PFSK-1 (cell line): ENCODE measurements around the gene RBBP8NL.

ENCODE experiments used
- FOXP2 ChIP-seq: optimal IDR thresholded peaks from 2 replicates; pipeline ENCODE3; 2011; ENCODE audit warnings: borderline replicate concordance, control low read depth, inconsistent platforms; ENCODE audit not compliant: insufficient read depth; ENCODE audit errors: extremely low read length, extremely low read depth
- POLR2AphosphoS5 ChIP-seq: IDR thresholded peaks from 2 replicates; pipeline ENCODE4 v1.6.1; 2012; ENCODE audit warnings: low read depth, mild to moderate bottlenecking, control low read depth, low read length, moderate library complexity
- SIN3A ChIP-seq: IDR thresholded peaks from 2 replicates; pipeline ENCODE4 v1.6.1; 2012; ENCODE audit warnings: mild to moderate bottlenecking, low read length, moderate library complexity, borderline replicate concordance; ENCODE audit not compliant: insufficient read depth
- TAF1 ChIP-seq: IDR thresholded peaks from 2 replicates; pipeline ENCODE4 v1.6.1; 2012; ENCODE audit warnings: low read length, control low read depth, borderline replicate concordance; ENCODE audit not compliant: insufficient read depth
- TF ChIP-seq, protein P1 (sequence below), 2 experiments: IDR thresholded peaks; 2 replicates each; pipeline versions ENCODE4 v1.6.1 to v1.8.0; 2011 to 2012; ENCODE audit warnings: low read depth in 2 of 2, low read length in 2 of 2, control low read depth in 1 of 2, inconsistent platforms in 1 of 2, mild to moderate bottlenecking in 1 of 2, moderate library complexity in 1 of 2; ENCODE audit not compliant: insufficient read depth in 1 of 2

The RBBP8NL gene

DNA sequence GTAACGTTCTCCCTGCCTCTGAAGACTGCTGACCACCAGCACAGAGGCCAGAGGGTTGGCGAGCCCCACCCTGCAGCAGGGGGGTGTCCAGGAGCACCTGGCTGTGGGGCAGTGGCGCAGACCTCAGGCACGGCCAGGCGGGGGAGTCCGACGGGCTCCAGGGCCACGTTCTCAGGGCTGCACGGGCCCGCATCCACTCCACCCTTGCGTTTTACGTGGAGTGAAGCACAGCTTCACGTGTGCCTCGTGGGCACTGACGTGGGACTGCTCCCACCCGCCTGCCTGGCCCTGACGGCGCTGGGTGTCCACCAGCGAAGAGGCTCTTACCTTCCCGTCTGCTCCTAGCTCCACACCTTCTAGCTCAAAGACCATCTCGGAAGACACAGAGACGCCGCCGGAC lies 33.5 kb downstream of the RBBP8NL start:
- TF ChIP-seq TAF1 (no peak), SIN3A (no peak), FOXP2 (no peak), POLR2AphosphoS5 (no peak)
- TF ChIP-seq, protein P1, sequence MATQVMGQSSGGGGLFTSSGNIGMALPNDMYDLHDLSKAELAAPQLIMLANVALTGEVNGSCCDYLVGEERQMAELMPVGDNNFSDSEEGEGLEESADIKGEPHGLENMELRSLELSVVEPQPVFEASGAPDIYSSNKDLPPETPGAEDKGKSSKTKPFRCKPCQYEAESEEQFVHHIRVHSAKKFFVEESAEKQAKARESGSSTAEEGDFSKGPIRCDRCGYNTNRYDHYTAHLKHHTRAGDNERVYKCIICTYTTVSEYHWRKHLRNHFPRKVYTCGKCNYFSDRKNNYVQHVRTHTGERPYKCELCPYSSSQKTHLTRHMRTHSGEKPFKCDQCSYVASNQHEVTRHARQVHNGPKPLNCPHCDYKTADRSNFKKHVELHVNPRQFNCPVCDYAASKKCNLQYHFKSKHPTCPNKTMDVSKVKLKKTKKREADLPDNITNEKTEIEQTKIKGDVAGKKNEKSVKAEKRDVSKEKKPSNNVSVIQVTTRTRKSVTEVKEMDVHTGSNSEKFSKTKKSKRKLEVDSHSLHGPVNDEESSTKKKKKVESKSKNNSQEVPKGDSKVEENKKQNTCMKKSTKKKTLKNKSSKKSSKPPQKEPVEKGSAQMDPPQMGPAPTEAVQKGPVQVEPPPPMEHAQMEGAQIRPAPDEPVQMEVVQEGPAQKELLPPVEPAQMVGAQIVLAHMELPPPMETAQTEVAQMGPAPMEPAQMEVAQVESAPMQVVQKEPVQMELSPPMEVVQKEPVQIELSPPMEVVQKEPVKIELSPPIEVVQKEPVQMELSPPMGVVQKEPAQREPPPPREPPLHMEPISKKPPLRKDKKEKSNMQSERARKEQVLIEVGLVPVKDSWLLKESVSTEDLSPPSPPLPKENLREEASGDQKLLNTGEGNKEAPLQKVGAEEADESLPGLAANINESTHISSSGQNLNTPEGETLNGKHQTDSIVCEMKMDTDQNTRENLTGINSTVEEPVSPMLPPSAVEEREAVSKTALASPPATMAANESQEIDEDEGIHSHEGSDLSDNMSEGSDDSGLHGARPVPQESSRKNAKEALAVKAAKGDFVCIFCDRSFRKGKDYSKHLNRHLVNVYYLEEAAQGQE (IDR thresholded peaks at IDR 0.05; ENCODE audit: insufficient read depth in 1 of 2, low read depth in 2 of 2, low read length in 2 of 2), result no peak

DNA sequence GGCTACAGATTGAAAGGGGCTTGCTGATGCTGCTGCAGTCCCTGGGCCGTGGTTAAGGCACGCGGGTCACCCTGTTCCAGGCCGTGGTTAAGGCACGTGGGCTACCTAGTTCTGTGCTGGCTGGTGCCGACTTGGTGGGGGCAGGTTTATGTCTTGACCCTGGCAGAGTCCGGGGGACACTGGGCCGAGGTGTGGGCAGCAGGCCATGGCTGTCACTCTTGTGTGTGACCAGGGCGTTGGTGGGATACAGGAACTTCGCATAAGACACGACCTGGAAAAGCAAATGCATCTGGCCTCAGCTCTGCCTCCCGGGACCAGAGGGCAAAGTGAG lies 34.0 kb downstream of the RBBP8NL start:
- TF ChIP-seq, protein P1 (IDR thresholded peaks at IDR 0.05; ENCODE audit: insufficient read depth in 1 of 2, low read depth in 2 of 2, low read length in 2 of 2), result no peak
- no peak for TF ChIP-seq TAF1
- no peak for TF ChIP-seq FOXP2
- no peak for TF ChIP-seq POLR2AphosphoS5
- TF ChIP-seq SIN3A, result no peak

DNA sequence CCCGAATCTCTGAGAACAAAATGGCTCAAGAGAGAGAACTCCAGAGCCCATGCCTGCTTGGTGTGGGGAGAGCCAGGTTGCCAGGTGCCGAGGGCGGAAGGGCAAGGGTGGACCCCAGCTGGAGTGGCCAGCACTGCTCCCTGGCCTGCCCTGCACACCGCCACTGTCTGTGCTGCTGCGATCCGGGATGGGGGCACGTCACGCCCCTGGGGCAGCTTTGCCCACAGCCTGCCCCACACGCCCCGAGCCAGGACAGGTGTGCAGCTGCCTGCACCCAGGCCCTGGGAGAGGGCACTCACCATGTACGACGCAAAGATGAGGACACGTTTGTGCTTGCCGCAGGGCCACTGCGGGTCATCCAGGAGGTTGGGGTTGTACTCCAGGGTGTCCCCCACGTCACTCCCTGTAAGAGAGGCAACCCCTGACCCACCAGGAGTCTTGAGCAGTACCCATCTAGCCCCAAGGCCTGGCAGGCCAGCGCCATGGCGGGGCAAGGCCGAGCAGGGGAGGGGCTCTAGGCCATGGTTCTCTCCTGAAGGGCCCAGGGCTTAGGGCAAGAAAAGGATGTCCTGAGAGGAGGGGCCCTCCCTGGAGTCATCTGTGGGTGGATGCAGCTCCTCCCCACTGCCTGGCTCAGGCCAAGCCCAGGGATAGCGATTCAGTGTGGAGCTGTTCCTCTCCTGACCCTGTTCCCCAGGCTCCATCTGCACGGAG lies 34.6 kb downstream of the RBBP8NL start:
- TF ChIP-seq, protein P1 (IDR thresholded peaks at IDR 0.05; ENCODE audit: insufficient read depth in 1 of 2, low read depth in 2 of 2, low read length in 2 of 2), result no peak
- TF ChIP-seq FOXP2 (no peak), TAF1 (no peak), POLR2AphosphoS5 (no peak), SIN3A (no peak)

DNA sequence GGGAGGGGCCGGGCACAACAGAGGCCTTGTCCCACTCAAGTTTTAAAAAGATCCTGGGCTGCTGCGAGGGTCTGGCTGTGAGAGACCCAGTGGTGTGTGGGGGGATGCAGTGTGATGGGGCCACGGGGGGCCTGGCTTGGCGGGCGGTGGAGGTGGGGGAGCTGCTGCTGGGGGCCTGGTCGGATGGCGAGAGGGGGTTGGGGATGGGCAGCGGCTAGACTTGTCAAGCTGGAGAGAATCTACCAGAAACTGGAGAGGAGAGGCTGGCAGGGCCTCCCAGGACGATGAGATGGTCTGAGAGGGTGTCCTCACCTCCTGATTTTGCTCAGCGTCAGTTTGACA lies 35.3 kb downstream of the RBBP8NL start:
- no peak for TF ChIP-seq SIN3A
- TF ChIP-seq TAF1, result no peak
- TF ChIP-seq POLR2AphosphoS5, result no peak
- TF ChIP-seq, protein P1 (IDR thresholded peaks at IDR 0.05; ENCODE audit: insufficient read depth in 1 of 2, low read depth in 2 of 2, low read length in 2 of 2), result no peak
- TF ChIP-seq FOXP2, result no peak
